Gastrocnemius medialis (tissue), 4 donors: Measurements from ENCODE around the gene ZNF438. TPM values are rescaled to one million over a fixed set of nuclear protein-coding genes. Genes with fewer than 3 reads are reported as not detected.
A peak's percentile ranks its signal among the peaks of the same experiment; 100 is the strongest.

Experiments used
- ATAC-seq, 2 donors: fragments of 150-250 bp; one replicate each; pipeline ENCODE4 v1.9.1; 2016
- DNase-seq, 2 donors: peaks; one replicate each; pipeline ENCODE4 v3.0.0-alpha.2; 2019
- H3K27ac ChIP-seq, 4 donors: fragments of 200-600 bp; sonication (generic); 1 replicate in 1 of 4; 2 replicates in 3 of 4; pipeline ENCODE4 v1.5.1; 2016 to 2018; ENCODE audit warnings: mild to moderate bottlenecking in 2 of 4, moderate library complexity in 1 of 4
- H3K27me3 ChIP-seq, 3 donors: fragments of 200-600 bp; sonication (generic) in 2 of 3; 1 replicate in 1 of 3; 2 replicates in 2 of 3; pipeline versions ENCODE4 v1.5.1 to v1.6.0; 2016 to 2019; ENCODE audit warnings: mild to moderate bottlenecking in 1 of 3, moderate library complexity in 1 of 3
- H3K36me3 ChIP-seq, 2 donors: fragments of 200-600 bp; sonication (generic) in 1 of 2; one replicate each; pipeline ENCODE4 v1.5.1; 2017 to 2018
- H3K4me1 ChIP-seq, 2 donors: fragments of 200-600 bp; sonication (generic) in 1 of 2; one replicate each; pipeline ENCODE4 v1.5.1; 2016 to 2017; ENCODE audit warnings: mild to moderate bottlenecking in 2 of 2
- H3K4me3 ChIP-seq, 4 donors: fragments of 200-600 bp; sonication (generic) in 3 of 4; 1 replicate in 1 of 4; 2 replicates in 3 of 4; pipeline ENCODE4 v1.5.1; 2016 to 2019; ENCODE audit warnings: mild to moderate bottlenecking in 2 of 4
- H3K9me3 ChIP-seq, 3 donors: fragments of 200-600 bp; sonication (generic) in 2 of 3; 1 replicate in 1 of 3; 2 replicates in 2 of 3; pipeline ENCODE4 v1.5.1; 2016 to 2019
- POLR2A ChIP-seq, 2 donors: fragments of 450-650 bp; IDR thresholded peaks; one replicate each; pipeline ENCODE4 v1.6.1; 2017; ENCODE audit warnings: antibody characterized with exemption in 2 of 2, mild to moderate bottlenecking in 2 of 2, moderate library complexity in 2 of 2
- in situ Hi-C, 4 donors: fragments of 200-750 bp; cut with MboI; loops; one replicate each; pipeline versions ENCODE4 v1.15.0 to v1.8.0; 2017; ENCODE audit warnings: low sequenced_read_pairs in 4 of 4
- intact Hi-C: fragments of 100-400 bp; cut with DNase I; formaldehyde crosslinking; loops from one replicate; pipeline ENCODE4 v1.15.1; 2023; ENCODE audit warnings: low total_unique reads
- total RNA-seq, 4 donors: library from RNA; depleted of rRNA; stranded (reverse); fragments of >200 nt; gene quantifications; one replicate each; pipeline versions ENCODE4 v1.1.0 to v1.2.3, GENCODE V29; 2016
- TF ChIP-seq, protein P1 (sequence below), 5 experiments: fragments of 450-650 bp in 3 of 5; fragments of 200-600 bp in 2 of 5; sonication (generic) in 2 of 5; IDR thresholded peaks in 4 of 5; conservative IDR thresholded peaks in 1 of 5; 1 replicate in 4 of 5; 2 replicates in 1 of 5; pipeline ENCODE4 v1.5.1; 2016 to 2019; ENCODE audit warnings: antibody characterized with exemption in 5 of 5, mild to moderate bottlenecking in 3 of 5, moderate library complexity in 3 of 5

The ZNF438 gene
- total RNA-seq, 4 donors from 2014 or later, result 14.4 to 37.0 (median 26.5) TPM

DNA sequence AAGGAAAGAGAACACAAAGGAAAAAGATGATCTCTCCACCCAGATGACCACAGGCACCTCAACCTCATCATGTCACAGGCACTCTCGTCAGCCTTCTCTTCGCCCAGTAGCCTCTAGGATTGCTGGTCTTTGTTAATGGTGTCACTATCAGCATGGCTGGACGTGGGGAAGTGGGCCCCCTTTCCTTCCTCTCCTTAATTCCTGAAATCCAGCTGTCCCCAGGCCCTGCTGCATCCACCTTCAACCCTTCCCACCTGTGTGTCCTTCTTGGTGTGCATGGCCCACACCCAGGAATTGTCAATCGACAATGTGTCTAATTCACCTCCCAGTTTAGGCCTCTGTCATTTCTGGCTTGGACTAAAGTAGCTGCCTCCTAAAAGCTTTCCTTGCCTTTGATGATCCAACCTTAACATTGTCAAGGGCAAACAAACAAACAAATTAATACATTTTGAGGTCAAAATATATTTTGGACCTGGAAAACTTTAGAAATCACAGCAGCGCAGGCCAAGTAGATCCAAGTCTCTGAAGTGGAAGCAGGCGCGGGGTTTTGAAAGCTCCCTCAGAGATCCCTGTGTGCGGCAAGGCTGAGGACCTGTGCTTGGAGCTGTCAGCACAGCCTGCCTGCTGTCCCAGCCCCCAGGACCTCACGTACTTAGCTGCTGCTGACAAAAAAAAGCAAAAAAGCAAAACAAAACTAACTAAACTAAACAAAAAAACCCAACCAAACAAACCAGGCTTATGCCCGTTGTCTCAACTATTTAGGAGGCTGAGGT is 208.8 kb downstream of the ZNF438 start:
- no peaks in the 10 kb centered on the region for H3K9me3 ChIP-seq
- no peaks in the 10 kb centered on the region for H3K36me3 ChIP-seq
- ATAC-seq (no peak), DNase-seq (no peak)
- no peak overlapping the region for H3K4me3 ChIP-seq
- in situ Hi-C loops (no loop called here), intact Hi-C loops (no loop called here)
- no peak overlapping the region for H3K27ac ChIP-seq
- H3K4me1 ChIP-seq, result peaks cover 7 to 21% of the 10 kb centered on the region in 2 donors
- peaks cover 0 to 5% (median 0%) of the 10 kb centered on the region in 3 donors for H3K27me3 ChIP-seq
- TF ChIP-seq POLR2A (IDR thresholded peaks at IDR 0.05), result no peak
- TF ChIP-seq, protein P1, sequence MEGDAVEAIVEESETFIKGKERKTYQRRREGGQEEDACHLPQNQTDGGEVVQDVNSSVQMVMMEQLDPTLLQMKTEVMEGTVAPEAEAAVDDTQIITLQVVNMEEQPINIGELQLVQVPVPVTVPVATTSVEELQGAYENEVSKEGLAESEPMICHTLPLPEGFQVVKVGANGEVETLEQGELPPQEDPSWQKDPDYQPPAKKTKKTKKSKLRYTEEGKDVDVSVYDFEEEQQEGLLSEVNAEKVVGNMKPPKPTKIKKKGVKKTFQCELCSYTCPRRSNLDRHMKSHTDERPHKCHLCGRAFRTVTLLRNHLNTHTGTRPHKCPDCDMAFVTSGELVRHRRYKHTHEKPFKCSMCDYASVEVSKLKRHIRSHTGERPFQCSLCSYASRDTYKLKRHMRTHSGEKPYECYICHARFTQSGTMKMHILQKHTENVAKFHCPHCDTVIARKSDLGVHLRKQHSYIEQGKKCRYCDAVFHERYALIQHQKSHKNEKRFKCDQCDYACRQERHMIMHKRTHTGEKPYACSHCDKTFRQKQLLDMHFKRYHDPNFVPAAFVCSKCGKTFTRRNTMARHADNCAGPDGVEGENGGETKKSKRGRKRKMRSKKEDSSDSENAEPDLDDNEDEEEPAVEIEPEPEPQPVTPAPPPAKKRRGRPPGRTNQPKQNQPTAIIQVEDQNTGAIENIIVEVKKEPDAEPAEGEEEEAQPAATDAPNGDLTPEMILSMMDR (IDR thresholded peaks at IDR 0.05 in 4 of 5, conservative IDR thresholded peaks at IDR 0.05 in 1 of 5), result no peak

DNA sequence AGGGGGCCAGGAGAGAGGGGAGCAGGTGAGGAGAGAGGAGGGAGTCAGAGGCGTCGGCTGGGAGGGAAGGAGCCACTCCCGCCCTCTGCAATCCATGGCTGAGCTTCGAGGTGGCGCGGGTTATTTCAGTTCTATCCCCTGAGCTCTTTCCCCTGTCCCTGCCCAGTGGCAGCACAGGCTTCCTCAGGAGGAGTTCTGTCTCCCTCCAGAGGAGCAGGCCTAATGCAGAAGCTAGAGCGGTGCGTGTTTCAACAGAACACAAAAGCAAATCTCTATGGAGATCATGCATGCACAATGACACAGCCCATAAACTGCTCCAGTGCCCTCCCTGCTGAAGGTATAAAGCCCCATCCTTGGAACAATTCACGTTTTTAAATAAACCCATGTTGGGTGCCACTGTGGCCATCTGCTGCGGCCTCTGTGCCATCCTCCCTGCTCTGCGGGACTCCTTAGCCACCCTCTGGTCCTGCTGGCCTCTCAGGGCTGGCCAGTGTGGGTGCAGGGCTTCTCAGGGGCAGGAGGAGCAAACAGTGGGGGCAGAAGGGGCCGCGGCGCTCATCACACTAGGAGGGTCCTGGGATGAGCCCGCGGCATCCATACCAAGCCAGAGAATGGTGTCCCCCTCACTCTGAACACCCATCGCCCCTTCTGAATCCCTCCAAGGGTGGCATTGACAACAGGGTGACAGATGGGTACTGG is 209.5 kb downstream of the ZNF438 start:
- Histone ChIP-seq H3K27me3 (peaks cover 0 to 5% (median 0%) of the 10 kb centered on the region in 3 donors), H3K4me3 (no peak overlapping the region), H3K27ac (peak overlapping the region in 1 of 4 donors; percentile 36), H3K9me3 (no peaks in the 10 kb centered on the region), H3K4me1 (peaks cover 9 to 26% of the 10 kb centered on the region in 2 donors), H3K36me3 (no peaks in the 10 kb centered on the region)
- in situ Hi-C loops (no loop called here), intact Hi-C loops (no loop called here)
- TF ChIP-seq, protein P1 (IDR thresholded peaks at IDR 0.05 in 4 of 5, conservative IDR thresholded peaks at IDR 0.05 in 1 of 5), result no peak
- TF ChIP-seq POLR2A (IDR thresholded peaks at IDR 0.05), result no peak
- ATAC-seq, result no peak
- DNase-seq, result no peak

DNA sequence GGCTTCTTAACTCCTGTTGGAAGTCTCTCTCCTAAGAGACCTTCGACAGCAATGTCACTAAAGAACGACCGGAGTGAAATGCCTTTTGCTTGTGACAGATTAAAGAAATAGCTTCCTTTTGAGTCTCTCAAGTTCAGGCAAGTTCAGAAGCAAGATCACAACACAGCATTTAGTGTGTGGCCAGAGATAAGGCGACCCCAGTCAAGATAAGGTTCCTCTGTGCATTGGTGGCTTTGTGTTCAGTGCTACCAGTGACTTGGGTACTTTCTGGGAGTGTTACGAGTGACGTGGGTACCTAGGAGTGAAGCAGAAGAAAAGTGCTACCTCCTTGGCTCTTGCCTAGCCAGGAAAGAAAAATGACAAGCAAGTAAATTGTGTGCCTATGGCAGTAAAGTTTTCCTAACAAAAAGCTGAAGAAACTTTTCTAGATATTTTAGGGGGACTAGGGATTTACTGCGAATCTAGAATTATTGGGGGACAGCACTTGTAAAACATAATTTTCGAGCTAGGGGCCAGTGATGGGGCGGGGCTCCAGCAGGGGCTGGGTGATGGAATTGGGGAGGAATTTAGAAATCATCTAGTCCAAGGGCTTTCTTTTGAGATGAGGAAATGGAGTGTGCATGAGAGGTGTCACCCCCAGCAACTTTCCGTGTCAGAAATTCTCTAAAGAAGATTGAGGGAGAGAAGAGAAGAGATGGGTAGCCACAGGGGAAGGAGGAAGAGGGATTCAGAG is 210.2 kb downstream of the ZNF438 start:
- no peaks in the 10 kb centered on the region for H3K9me3 ChIP-seq
- no peaks in the 10 kb centered on the region for H3K36me3 ChIP-seq
- ATAC-seq (no peak), DNase-seq (no peak)
- in situ Hi-C loops (no loop called here), intact Hi-C loops (no loop called here)
- H3K4me1 ChIP-seq, result peaks cover 12 to 28% of the 10 kb centered on the region in 2 donors
- H3K27ac ChIP-seq, result peak overlapping the region; percentile 24 to 54 (median 37)
- H3K27me3 ChIP-seq, result peaks cover 0 to 5% (median 0%) of the 10 kb centered on the region in 3 donors
- TF ChIP-seq POLR2A (IDR thresholded peaks at IDR 0.05), result no peak
- TF ChIP-seq, protein P1 (IDR thresholded peaks at IDR 0.05 in 4 of 5, conservative IDR thresholded peaks at IDR 0.05 in 1 of 5), result no peak
- no peak overlapping the region for H3K4me3 ChIP-seq

DNA sequence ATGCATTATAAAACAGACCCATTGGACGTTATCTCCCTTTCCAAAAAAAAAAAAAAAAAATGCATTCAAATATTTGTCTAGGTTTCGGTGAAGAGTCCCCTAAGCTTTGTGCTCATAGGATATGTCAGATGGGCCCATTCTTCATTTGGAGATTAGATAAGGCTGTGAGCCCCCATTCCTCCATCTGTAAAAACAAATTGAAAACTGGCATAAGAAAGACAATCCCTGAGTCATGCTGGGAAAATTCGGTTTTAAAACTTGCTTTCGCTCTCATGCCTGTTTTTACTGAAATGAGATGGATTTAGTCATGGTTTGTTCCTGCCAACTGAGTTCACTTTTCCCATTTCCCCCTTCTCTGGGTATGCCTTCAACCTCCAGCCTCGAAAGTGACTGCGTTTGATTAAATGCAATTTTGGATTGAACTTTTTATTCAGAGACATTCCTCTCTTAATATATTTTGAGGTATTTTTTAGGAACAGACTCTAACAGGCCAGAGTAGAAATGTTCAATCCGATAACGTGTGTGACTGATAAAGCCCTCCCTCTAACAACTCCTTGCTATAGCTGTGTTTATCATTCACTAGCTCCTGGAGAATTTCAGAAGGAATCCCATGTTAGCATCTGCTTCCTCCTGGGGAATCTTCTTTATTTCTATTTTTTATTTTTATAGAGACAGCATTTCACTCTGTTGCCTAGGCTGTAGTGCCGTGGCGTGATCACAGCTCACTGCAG is 211.2 kb downstream of the ZNF438 start:
- in situ Hi-C loops, result no loop called here
- Histone ChIP-seq H3K4me3 (peak overlapping the region in 1 of 4 donors; percentile 33), H3K27me3 (peaks cover 0 to 5% (median 0%) of the 10 kb centered on the region in 3 donors), H3K36me3 (no peaks in the 10 kb centered on the region), H3K9me3 (no peaks in the 10 kb centered on the region), H3K27ac (peak overlapping the region; percentile 38 to 64 (median 48)), H3K4me1 (peaks cover 15 to 31% of the 10 kb centered on the region in 2 donors)
- DNase-seq (no peak), ATAC-seq (no peak)
- intact Hi-C loops, result no loop called here
- TF ChIP-seq, protein P1 (IDR thresholded peaks at IDR 0.05 in 4 of 5, conservative IDR thresholded peaks at IDR 0.05 in 1 of 5), result no peak
- TF ChIP-seq POLR2A (IDR thresholded peaks at IDR 0.05), result no peak
